H9 (cell line): ENCODE results near the gene GPR156. TPM values are rescaled to one million over a fixed set of nuclear protein-coding genes. Genes with fewer than 3 reads are reported as not detected.

Experiments
- DNase-seq: peaks from one replicate; pipeline ENCODE4 v3.0.0-alpha.2; 2017
- H2AFZ ChIP-seq: one replicate; pipeline ENCODE4 v1.6.1; 2013; ENCODE audit warnings: mild to moderate bottlenecking, low read length, control low read depth, moderate library complexity
- H2AK5ac ChIP-seq: 2 replicates; pipeline ENCODE4 v1.6.1; 2013; ENCODE audit warnings: low read length, control low read depth, mixed read lengths; ENCODE audit not compliant: insufficient read length
- H2BK120ac ChIP-seq: one replicate; pipeline ENCODE4 v1.6.1; 2013; ENCODE audit warnings: low read depth, mild to moderate bottlenecking, low read length, control low read depth, inconsistent platforms; ENCODE audit not compliant: poor library complexity, severe bottlenecking
- H2BK12ac ChIP-seq: 2 replicates; pipeline ENCODE4 v1.6.1; 2013; ENCODE audit warnings: low read length, control low read depth, mixed read lengths, low read depth; ENCODE audit not compliant: insufficient read length
- H2BK15ac ChIP-seq: 2 replicates; pipeline ENCODE4 v1.6.1; 2013; ENCODE audit warnings: low read depth, low read length, control low read depth
- H2BK20ac ChIP-seq: one replicate; pipeline ENCODE4 v1.6.1; 2013; ENCODE audit warnings: low read depth, mild to moderate bottlenecking, low read length, control low read depth, inconsistent platforms; ENCODE audit not compliant: poor library complexity, severe bottlenecking
- H2BK5ac ChIP-seq: 2 replicates; pipeline ENCODE4 v1.6.1; 2013; ENCODE audit warnings: low read length, control low read depth, mixed read lengths; ENCODE audit not compliant: insufficient read length
- H3K14ac ChIP-seq: 2 replicates; pipeline ENCODE4 v1.6.1; 2013; ENCODE audit warnings: low read length, control low read depth; ENCODE audit not compliant: insufficient read depth
- H3K18ac ChIP-seq: 2 replicates; pipeline ENCODE4 v1.6.1; 2013; ENCODE audit warnings: low read depth, mild to moderate bottlenecking, mixed read lengths, low read length, control low read depth; ENCODE audit not compliant: insufficient read length
- H3K23ac ChIP-seq: 2 replicates; pipeline ENCODE4 v1.6.1; 2013; ENCODE audit warnings: low read length, control low read depth, mixed read lengths, low read depth; ENCODE audit not compliant: insufficient read length
- H3K23me2 ChIP-seq: 2 replicates; pipeline ENCODE4 v1.6.1; 2013; ENCODE audit warnings: low read depth, mild to moderate bottlenecking, mixed read lengths, low read length, control low read depth; ENCODE audit not compliant: insufficient read length, poor library complexity, severe bottlenecking
- H3K27ac ChIP-seq: 2 replicates; pipeline ENCODE4 v1.5.1; 2013; ENCODE audit warnings: low read length, control low read depth, mixed read lengths, low read depth; ENCODE audit not compliant: insufficient read length
- H3K27me3 ChIP-seq: 2 replicates; pipeline ENCODE4 v1.6.1; 2013; ENCODE audit warnings: low read length, control low read depth, inconsistent platforms; ENCODE audit not compliant: insufficient read depth
- H3K4ac ChIP-seq: 2 replicates; pipeline ENCODE4 v1.6.1; 2013; ENCODE audit warnings: low read depth, mild to moderate bottlenecking, control low read depth, inconsistent platforms, low read length, moderate library complexity
- H3K4me1 ChIP-seq: 2 replicates; pipeline ENCODE4 v1.6.1; 2013; ENCODE audit warnings: low read length, control low read depth, inconsistent platforms; ENCODE audit not compliant: insufficient read depth
- H3K4me2 ChIP-seq: 2 replicates; pipeline ENCODE4 v1.6.1; 2013; ENCODE audit warnings: low read length, control low read depth, mixed read lengths; ENCODE audit not compliant: insufficient read length, insufficient read depth
- H3K56ac ChIP-seq: 2 replicates; pipeline ENCODE4 v1.6.1; 2013; ENCODE audit warnings: low read depth, mild to moderate bottlenecking, mixed read lengths, low read length, control low read depth; ENCODE audit not compliant: insufficient read length
- H3K79me1 ChIP-seq: 2 replicates; pipeline ENCODE4 v1.6.1; 2013; ENCODE audit warnings: low read depth, mild to moderate bottlenecking, moderate library complexity, low read length, control low read depth, inconsistent platforms; ENCODE audit not compliant: insufficient read depth, poor library complexity, severe bottlenecking
- H3K79me2 ChIP-seq: 2 replicates; pipeline ENCODE4 v1.6.1; 2013; ENCODE audit warnings: low read length, control low read depth, inconsistent platforms; ENCODE audit not compliant: insufficient read depth
- H3K9ac ChIP-seq: 2 replicates; pipeline ENCODE4 v1.6.1; 2013; ENCODE audit warnings: low read length, control low read depth, mixed read lengths; ENCODE audit not compliant: insufficient read length; ENCODE audit errors: extremely low read depth
- H3K9me3 ChIP-seq: one replicate; pipeline ENCODE4 v1.6.1; 2013; ENCODE audit warnings: low read depth, low read length, inconsistent platforms; ENCODE audit not compliant: control insufficient read depth
- H3T11ph ChIP-seq: one replicate; pipeline ENCODE4 v1.6.1; 2013; ENCODE audit warnings: mild to moderate bottlenecking, low read length, control low read depth, inconsistent platforms
- H4K20me1 ChIP-seq: one replicate; pipeline ENCODE4 v1.6.1; 2013; ENCODE audit not compliant: control insufficient read depth, insufficient read length, insufficient read depth
- H4K5ac ChIP-seq: 2 replicates; pipeline ENCODE4 v1.6.1; 2013; ENCODE audit warnings: low read depth, mild to moderate bottlenecking, mixed read lengths, low read length, control low read depth; ENCODE audit not compliant: insufficient read length
- H4K8ac ChIP-seq: replicated peaks from 2 replicates; pipeline ENCODE4 v1.6.1; 2013; ENCODE audit warnings: low read length, control low read depth, mixed read lengths, low read depth; ENCODE audit not compliant: insufficient read length
- H4K91ac ChIP-seq: 2 replicates; pipeline ENCODE4 v1.6.1; 2013; ENCODE audit warnings: low read depth, mild to moderate bottlenecking, moderate library complexity, mixed read lengths, low read length, control low read depth; ENCODE audit not compliant: insufficient read length
- H3K27ac Mint-ChIP-seq, 3 experiments: 2 replicates in 2 of 3; 3 replicates in 1 of 3; pipeline ENCODE4 v1.8.0; 2020 to 2021; ENCODE audit warnings: mixed read lengths in 3 of 3, mild to moderate bottlenecking in 1 of 3, moderate library complexity in 1 of 3
- H3K27me3 Mint-ChIP-seq: 2 replicates; pipeline ENCODE4 v1.8.0; 2021; ENCODE audit warnings: low read depth, mild to moderate bottlenecking, moderate library complexity, mixed read lengths
- H3K36me3 Mint-ChIP-seq, 3 experiments: 2 replicates in 2 of 3; 3 replicates in 1 of 3; pipeline ENCODE4 v1.8.0; 2020 to 2021; ENCODE audit warnings: low read depth in 3 of 3, mixed read lengths in 3 of 3; ENCODE audit not compliant: insufficient read depth in 1 of 3
- H3K4me1 Mint-ChIP-seq, 2 experiments: 2 replicates each; pipeline ENCODE4 v1.8.0; 2020; ENCODE audit warnings: mixed read lengths in 2 of 2
- H3K4me3 Mint-ChIP-seq, 2 experiments: 2 replicates in 1 of 2; 3 replicates in 1 of 2; pipeline ENCODE4 v1.8.0; 2020 to 2021; ENCODE audit warnings: mild to moderate bottlenecking in 2 of 2, mixed read lengths in 2 of 2, moderate library complexity in 1 of 2
- H3K9me3 Mint-ChIP-seq, 2 experiments: 2 replicates in 1 of 2; 3 replicates in 1 of 2; pipeline ENCODE4 v1.8.0; 2020; ENCODE audit warnings: mild to moderate bottlenecking in 2 of 2, mixed read lengths in 2 of 2, moderate library complexity in 1 of 2
- CTCF ChIP-seq: fragments of 200-600 bp; sonication (generic); conservative IDR thresholded peaks from 3 replicates; pipeline ENCODE4 v1.8.0; 2021; ENCODE audit warnings: antibody characterized with exemption, mild to moderate bottlenecking
- WGBS: extraction: QIAGEN DNeasy Blood & Tissue Kit; methylation state at CpG from one replicate; pipeline ENCODE4 v1.1.7; 2013; ENCODE audit warnings: missing lambda C conversion rate, low lambda C conversion rate, mixed read lengths; ENCODE audit not compliant: insufficient read length; ENCODE audit errors: extremely low coverage; 5-methylcytosine and 5-hydroxymethylcytosine counted together
- total RNA-seq: library from RNA; stranded (reverse); gene quantifications from 2 replicates; pipeline ENCODE4 v1.2.1, GENCODE V29; 2021

The GPR156 gene
- total RNA-seq, 1 experiment from 2014 or later, result 1.8 TPM

GRCh38 chr3:120332646-120333045 lies 47.6 kb upstream of the GPR156 start:
- H4K20me1 ChIP-seq, result no peaks in the 10 kb centered on the region
- H2AFZ ChIP-seq, result no peak overlapping the region
- Mint-ChIP-seq H3K4me3 (no peak overlapping the region), H3K27me3 (no peaks in the 10 kb centered on the region), H3K27ac (no peak overlapping the region), H3K36me3 (peaks cover 16 to 34% (median 25%) of the 10 kb centered on the region in 3 experiments; a peak in 6 of 7 replicates), H3K4me1 (peaks cover 0 to 4% of the 10 kb centered on the region in 2 experiments; a peak in 1 of 4 replicates), H3K9me3 (no peaks in the 10 kb centered on the region)
- H3T11ph ChIP-seq, result no peak overlapping the region
- no peak overlapping the region for H3K27ac ChIP-seq
- H4K91ac ChIP-seq, result no peak overlapping the region
- H3K9me3 ChIP-seq, result no peaks in the 10 kb centered on the region
- no peak overlapping the region for H2BK5ac ChIP-seq
- H4K5ac ChIP-seq, result no peak overlapping the region
- no peak overlapping the region for H2BK12ac ChIP-seq
- no peak overlapping the region for H2BK120ac ChIP-seq
- no peaks in the 10 kb centered on the region; the same call in 1 of the 2 replicates for H3K4me1 ChIP-seq
- H3K23me2 ChIP-seq, result no peaks in the 10 kb centered on the region
- no peak overlapping the region for H3K4ac ChIP-seq
- no peaks in the 10 kb centered on the region for H3K79me1 ChIP-seq
- no peak overlapping the region for H4K8ac ChIP-seq
- TF ChIP-seq CTCF, result no peak
- no CpG with 5 or more reads among the region's 8 CpGs for WGBS
- H3K27me3 ChIP-seq, result no peaks in the 10 kb centered on the region
- no peak overlapping the region for H3K23ac ChIP-seq
- H2BK15ac ChIP-seq, result no peak overlapping the region
- H3K18ac ChIP-seq, result no peak overlapping the region
- DNase-seq, result no peak
- no peaks in the 10 kb centered on the region for H3K79me2 ChIP-seq
- H2AK5ac ChIP-seq, result no peak overlapping the region
- no peak overlapping the region for H2BK20ac ChIP-seq
- no peak overlapping the region for H3K14ac ChIP-seq
- no peak overlapping the region for H3K56ac ChIP-seq
- no peak overlapping the region for H3K9ac ChIP-seq
- no peak overlapping the region for H3K4me2 ChIP-seq
